Measurements from ENCODE around the gene SLC34A1. TPM values are rescaled to one million over a fixed set of nuclear protein-coding genes. Genes with fewer than 3 reads are reported as not detected.

SLC34A1 gene
- total and polyA plus RNA-seq, 2 donors from 2014 or later, result 0.91 to 211 TPM

DNA sequence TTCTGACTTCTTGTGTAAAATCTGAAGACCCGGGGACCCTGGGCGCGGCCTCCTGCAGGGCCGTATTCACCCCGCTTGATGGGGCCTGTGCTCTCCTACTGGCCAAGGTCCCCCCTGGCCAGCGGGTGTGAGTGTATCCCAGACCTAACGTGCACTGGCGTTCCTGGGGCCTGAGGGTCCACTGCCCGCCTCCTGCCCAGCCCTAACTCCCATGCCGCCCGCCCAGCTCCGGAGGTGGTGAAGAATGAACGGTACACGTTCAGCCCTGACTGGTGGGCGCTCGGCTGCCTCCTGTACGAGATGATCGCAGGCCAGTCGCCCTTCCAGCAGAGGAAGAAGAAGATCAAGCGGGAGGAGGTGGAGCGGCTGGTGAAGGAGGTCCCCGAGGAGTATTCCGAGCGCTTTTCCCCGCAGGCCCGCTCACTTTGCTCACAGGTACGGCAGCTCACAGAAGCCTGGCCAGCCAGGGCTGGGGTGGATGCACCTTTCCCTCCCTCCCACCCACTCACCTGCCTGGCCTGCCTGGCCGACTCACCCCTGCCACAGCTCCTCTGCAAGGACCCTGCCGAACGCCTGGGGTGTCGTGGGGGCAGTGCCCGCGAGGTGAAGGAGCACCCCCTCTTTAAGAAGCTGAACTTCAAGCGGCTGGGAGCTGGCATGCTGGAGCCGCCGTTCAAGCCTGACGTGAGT, 51.8 kb downstream of the SLC34A1 start:
- DNase-seq (no peak), FAIRE-seq (no peak)
- H3K36me3 ChIP-seq (ENCODE audit: control insufficient read depth in 2 of 3, insufficient read depth in 3 of 3, low read length in 3 of 3), result peaks cover 2 to 13% (median 10%) of the 10 kb centered on the region in 3 donors

DNA sequence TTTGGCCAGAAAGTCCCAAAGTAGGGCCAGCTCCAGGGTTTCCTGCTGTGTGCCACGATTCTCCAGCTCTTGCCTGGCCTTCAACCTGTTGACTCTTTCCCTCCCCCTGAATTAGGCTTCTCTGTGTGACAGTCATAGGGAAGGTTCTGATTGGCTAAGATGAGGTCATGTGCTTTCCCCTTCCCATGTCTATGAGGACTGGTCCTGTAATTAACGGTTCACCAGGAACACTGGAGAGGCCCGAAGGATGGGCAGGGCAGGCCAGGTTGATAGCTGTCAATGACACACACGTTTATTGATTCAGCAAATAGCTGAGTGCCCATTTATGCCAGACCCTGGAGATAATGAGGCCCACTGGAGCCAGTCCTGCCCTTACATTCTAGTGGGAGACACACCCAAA, 53.4 kb downstream of the SLC34A1 start:
- no peaks in the 10 kb centered on the region for H3K9me3 ChIP-seq (ENCODE audit: control insufficient read depth in 2 of 3, insufficient read depth in 1 of 3, low read length in 3 of 3)
- H3K4me3 ChIP-seq (ENCODE audit: low read length in 3 of 3), result no peak overlapping the region
- peaks cover 2 to 13% (median 10%) of the 10 kb centered on the region in 3 donors for H3K36me3 ChIP-seq (ENCODE audit: control insufficient read depth in 2 of 3, insufficient read depth in 3 of 3, low read length in 3 of 3)
- intact Hi-C loops (cut with DNase I), result no loop called here
- FAIRE-seq (no peak), DNase-seq (no peak)
- TF ChIP-seq, protein P1, sequence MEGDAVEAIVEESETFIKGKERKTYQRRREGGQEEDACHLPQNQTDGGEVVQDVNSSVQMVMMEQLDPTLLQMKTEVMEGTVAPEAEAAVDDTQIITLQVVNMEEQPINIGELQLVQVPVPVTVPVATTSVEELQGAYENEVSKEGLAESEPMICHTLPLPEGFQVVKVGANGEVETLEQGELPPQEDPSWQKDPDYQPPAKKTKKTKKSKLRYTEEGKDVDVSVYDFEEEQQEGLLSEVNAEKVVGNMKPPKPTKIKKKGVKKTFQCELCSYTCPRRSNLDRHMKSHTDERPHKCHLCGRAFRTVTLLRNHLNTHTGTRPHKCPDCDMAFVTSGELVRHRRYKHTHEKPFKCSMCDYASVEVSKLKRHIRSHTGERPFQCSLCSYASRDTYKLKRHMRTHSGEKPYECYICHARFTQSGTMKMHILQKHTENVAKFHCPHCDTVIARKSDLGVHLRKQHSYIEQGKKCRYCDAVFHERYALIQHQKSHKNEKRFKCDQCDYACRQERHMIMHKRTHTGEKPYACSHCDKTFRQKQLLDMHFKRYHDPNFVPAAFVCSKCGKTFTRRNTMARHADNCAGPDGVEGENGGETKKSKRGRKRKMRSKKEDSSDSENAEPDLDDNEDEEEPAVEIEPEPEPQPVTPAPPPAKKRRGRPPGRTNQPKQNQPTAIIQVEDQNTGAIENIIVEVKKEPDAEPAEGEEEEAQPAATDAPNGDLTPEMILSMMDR (IDR thresholded peaks at IDR 0.05; ENCODE audit: borderline replicate concordance, extremely low read depth, insufficient read depth), result no peak
- no peaks in the 10 kb centered on the region for H3K27me3 ChIP-seq (ENCODE audit: control insufficient read depth, insufficient read depth, low read length)
- no peak overlapping the region for H3K9ac ChIP-seq (ENCODE audit: low read length in 3 of 3)
- H3K4me1 ChIP-seq (ENCODE audit: control insufficient read depth in 2 of 3, insufficient read depth in 2 of 3, low read depth in 1 of 3, low read length in 3 of 3), result no peaks in the 10 kb centered on the region
- H3K27ac ChIP-seq (ENCODE audit: low read depth in 2 of 2, low read length in 2 of 2), result no peak overlapping the region

More for the DNA sequence above, 51.8 kb downstream of the SLC34A1 start:
- no peak overlapping the region for H3K27ac ChIP-seq (ENCODE audit: low read depth in 2 of 2, low read length in 2 of 2)
- intact Hi-C loops (cut with DNase I), result no loop called here
- TF ChIP-seq, protein P1 (IDR thresholded peaks at IDR 0.05; ENCODE audit: borderline replicate concordance, extremely low read depth, insufficient read depth), result no peak
- H3K9me3 ChIP-seq (ENCODE audit: control insufficient read depth in 2 of 3, insufficient read depth in 1 of 3, low read length in 3 of 3), result no peaks in the 10 kb centered on the region
- no peak overlapping the region for H3K9ac ChIP-seq (ENCODE audit: low read length in 3 of 3)
- no peaks in the 10 kb centered on the region for H3K4me1 ChIP-seq (ENCODE audit: control insufficient read depth in 2 of 3, insufficient read depth in 2 of 3, low read depth in 1 of 3, low read length in 3 of 3)
- no peaks in the 10 kb centered on the region for H3K27me3 ChIP-seq (ENCODE audit: control insufficient read depth, insufficient read depth, low read length)
- no peak overlapping the region for H3K4me3 ChIP-seq (ENCODE audit: low read length in 3 of 3)

DNA sequence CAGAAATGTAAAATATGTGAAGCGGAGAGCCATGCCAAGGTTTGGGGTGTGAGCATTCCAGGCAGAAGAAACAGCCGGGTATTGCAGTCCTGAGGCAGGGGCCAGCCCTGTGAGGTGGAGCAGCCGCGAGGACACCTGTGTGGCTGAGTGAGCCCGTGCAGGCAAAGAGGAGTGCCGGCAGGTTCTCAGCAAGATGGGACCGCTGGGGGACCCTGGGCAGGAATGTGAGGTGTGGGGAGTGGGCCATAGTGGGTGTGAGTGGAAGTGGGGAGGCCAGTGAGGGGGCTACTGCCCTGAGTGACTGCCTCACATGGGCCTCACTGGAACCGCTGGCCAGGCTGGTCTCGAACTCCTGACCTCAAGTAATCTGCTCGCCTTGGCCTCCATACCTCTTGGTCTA, 54.2 kb downstream of the SLC34A1 start:
- Histone ChIP-seq H3K36me3 (ENCODE audit: control insufficient read depth in 2 of 3, insufficient read depth in 3 of 3, low read length in 3 of 3) (peaks cover 2 to 13% (median 10%) of the 10 kb centered on the region in 3 donors), H3K4me3 (ENCODE audit: low read length in 3 of 3) (no peak overlapping the region), H3K9me3 (ENCODE audit: control insufficient read depth in 2 of 3, insufficient read depth in 1 of 3, low read length in 3 of 3) (no peaks in the 10 kb centered on the region), H3K4me1 (ENCODE audit: control insufficient read depth in 2 of 3, insufficient read depth in 2 of 3, low read depth in 1 of 3, low read length in 3 of 3) (no peaks in the 10 kb centered on the region), H3K27me3 (ENCODE audit: control insufficient read depth, insufficient read depth, low read length) (no peaks in the 10 kb centered on the region), H3K27ac (ENCODE audit: low read depth in 2 of 2, low read length in 2 of 2) (no peak overlapping the region), H3K9ac (ENCODE audit: low read length in 3 of 3) (no peak overlapping the region)
- intact Hi-C loops (cut with DNase I), result no loop called here
- DNase-seq (no peak), FAIRE-seq (no peak)
- TF ChIP-seq, protein P1 (IDR thresholded peaks at IDR 0.05; ENCODE audit: borderline replicate concordance, extremely low read depth, insufficient read depth), result no peak

Data from kidney (tissue), 14 donors.